Neutrophil (primary cell): ENCODE measurements around the gene PDZK1.

Experiments
- H3K27ac ChIP-seq: fragments of 200-600 bp; sonication (generic); 2 replicates; pipeline ENCODE4 v1.5.1; 2016; ENCODE audit warnings: mild to moderate bottlenecking, moderate library complexity
- H3K27me3 ChIP-seq: fragments of 200-600 bp; sonication (generic); 2 replicates; pipeline ENCODE4 v1.6.0; 2016; ENCODE audit warnings: mild to moderate bottlenecking
- H3K36me3 ChIP-seq: fragments of 200-600 bp; sonication (generic); 2 replicates; pipeline ENCODE4 v1.5.1; 2017
- H3K4me1 ChIP-seq, 2 experiments: fragments of 200-600 bp in 1 of 2; sonication (generic) in 1 of 2; 1 replicate in 1 of 2; 2 replicates in 1 of 2; pipeline versions ENCODE4 v1.5.1 to v1.6.1; 2013 to 2016; ENCODE audit warnings: low read depth in 1 of 2, low read length in 1 of 2, mild to moderate bottlenecking in 1 of 2, moderate library complexity in 1 of 2; ENCODE audit not compliant: control insufficient read depth in 1 of 2, insufficient read depth in 1 of 2
- H3K4me3 ChIP-seq, 2 experiments: fragments of 200-600 bp in 1 of 2; sonication (generic) in 1 of 2; 1 replicate in 1 of 2; 2 replicates in 1 of 2; pipeline ENCODE4 v1.5.1; 2013 to 2016; ENCODE audit warnings: low read depth in 1 of 2, low read length in 1 of 2, mild to moderate bottlenecking in 1 of 2, moderate library complexity in 1 of 2
- H3K9me3 ChIP-seq: fragments of 200-600 bp; sonication (generic); 2 replicates; pipeline ENCODE4 v1.5.1; 2016
- CTCF ChIP-seq: fragments of 200-600 bp; sonication (generic); IDR thresholded peaks from 2 replicates; pipeline ENCODE4 v1.5.1; 2016; ENCODE audit warnings: antibody characterized with exemption

The PDZK1 gene

DNA sequence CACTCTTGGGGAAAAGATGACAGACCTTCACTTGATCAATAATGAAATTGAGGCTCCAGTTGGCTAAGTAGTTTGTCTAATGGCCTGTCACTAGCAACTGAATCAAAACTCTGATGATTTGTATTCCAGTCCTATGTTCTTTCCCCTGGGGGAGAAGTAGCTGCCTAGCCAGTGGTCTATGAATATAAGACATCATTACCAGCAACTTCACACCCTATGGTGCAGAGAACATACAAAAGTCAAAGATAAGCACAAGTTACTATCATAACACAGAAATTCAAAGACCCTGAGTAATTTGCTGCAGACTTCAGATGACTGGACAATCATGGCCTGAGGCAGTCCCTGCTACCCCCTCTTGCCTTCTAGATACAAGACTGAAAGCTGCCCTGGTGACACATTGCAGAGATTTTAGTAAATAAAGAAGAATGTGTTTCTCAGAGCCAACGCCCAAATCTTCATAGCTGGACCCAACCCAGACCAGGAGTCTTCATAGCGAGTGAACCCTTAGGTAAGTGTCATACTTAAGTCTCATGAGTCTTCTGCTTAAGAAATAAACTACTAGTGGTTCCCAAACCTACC is 993 bp downstream of the PDZK1 start:
- no peak overlapping the region for H3K4me3 ChIP-seq

DNA sequence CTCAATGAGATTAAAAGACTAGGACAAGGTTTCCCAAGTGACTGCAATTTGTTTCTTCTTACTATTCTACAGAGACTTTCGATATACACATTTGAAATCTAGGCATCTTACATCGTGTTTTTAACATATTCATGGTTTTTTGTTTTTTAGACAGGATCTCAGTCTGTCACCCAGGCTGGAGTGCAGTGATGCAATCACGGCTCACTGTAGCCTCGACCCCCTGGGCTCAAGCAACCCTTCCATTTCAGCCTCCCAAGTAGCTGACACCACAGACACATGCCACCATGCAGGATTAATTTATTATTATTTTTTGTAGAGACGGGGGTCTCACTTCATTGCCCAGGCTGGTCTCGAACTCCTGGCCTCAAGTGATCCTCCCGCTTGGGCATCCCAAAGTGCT is 1.5 kb downstream of the PDZK1 start:
- no peak overlapping the region for H3K4me3 ChIP-seq
- H3K27ac ChIP-seq: no peak overlapping the region
- no peaks in the 10 kb centered on the region for H3K4me1 ChIP-seq
- no peak for TF ChIP-seq CTCF
- no peaks in the 10 kb centered on the region for H3K9me3 ChIP-seq
- no peaks in the 10 kb centered on the region for H3K36me3 ChIP-seq
- H3K27me3 ChIP-seq: no peaks in the 10 kb centered on the region

More for the DNA sequence above, 993 bp downstream of the PDZK1 start:
- Histone ChIP-seq H3K9me3 (no peaks in the 10 kb centered on the region), H3K4me1 (no peaks in the 10 kb centered on the region), H3K27ac (no peak overlapping the region), H3K27me3 (no peaks in the 10 kb centered on the region), H3K36me3 (no peaks in the 10 kb centered on the region)
- TF ChIP-seq CTCF: no peak

DNA sequence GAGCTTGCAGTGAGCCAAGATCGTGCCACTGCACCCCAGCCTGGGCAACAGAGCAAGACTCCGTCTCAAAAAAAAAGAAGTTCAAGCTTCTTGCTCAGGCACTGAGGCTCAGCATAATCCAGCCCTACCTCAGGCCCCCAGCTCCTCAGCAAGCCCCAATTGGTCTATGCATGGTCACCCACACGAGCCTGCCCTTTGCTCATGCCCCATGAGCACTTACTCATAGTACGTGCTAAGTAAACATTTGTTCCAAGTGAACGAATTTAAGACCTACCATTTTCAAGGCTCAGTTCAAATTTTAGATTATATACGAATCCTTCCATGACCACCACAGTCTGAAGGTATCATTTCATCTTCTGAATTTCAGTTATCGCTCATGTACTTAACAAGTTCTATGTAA is 4.3 kb downstream of the PDZK1 start:
- no peaks in the 10 kb centered on the region for H3K27me3 ChIP-seq
- H3K4me3 ChIP-seq: no peak overlapping the region
- H3K4me1 ChIP-seq: no peaks in the 10 kb centered on the region
- TF ChIP-seq CTCF: no peak
- no peaks in the 10 kb centered on the region for H3K36me3 ChIP-seq
- no peak overlapping the region for H3K27ac ChIP-seq
- H3K9me3 ChIP-seq: no peaks in the 10 kb centered on the region

DNA sequence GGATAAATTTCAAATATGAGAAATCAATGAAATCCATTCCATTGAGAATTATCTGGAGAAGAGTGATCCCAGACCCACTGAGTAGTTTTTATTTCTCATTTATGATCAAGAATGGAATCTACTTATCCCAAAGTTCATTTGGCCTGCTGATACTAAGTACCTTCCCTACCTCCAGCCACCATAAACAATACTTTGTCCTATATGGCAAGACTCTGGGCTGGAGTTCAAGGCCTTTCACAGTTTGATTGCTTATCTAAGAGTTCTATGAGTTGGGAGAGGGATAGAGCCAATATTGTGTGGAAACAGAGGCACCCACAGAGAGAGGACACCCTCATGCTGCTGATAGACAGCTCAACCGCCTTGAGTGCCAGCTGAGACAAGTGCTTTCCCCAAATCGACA is 5.1 kb downstream of the PDZK1 start:
- H3K4me3 ChIP-seq: no peak overlapping the region
- H3K36me3 ChIP-seq: no peaks in the 10 kb centered on the region
- H3K9me3 ChIP-seq: no peaks in the 10 kb centered on the region
- no peak overlapping the region for H3K27ac ChIP-seq
- no peaks in the 10 kb centered on the region for H3K4me1 ChIP-seq
- no peaks in the 10 kb centered on the region for H3K27me3 ChIP-seq
- TF ChIP-seq CTCF: no peak

- H3K36me3 ChIP-seq: no peaks in the 10 kb centered on the region
- H3K4me1 ChIP-seq: no peaks in the 10 kb centered on the region
- H3K27me3 ChIP-seq: no peaks in the 10 kb centered on the region
- no peaks in the 10 kb centered on the region for H3K9me3 ChIP-seq
- no peak for TF ChIP-seq CTCF
- H3K27ac ChIP-seq: no peak overlapping the region
- no peak overlapping the region for H3K4me3 ChIP-seq
Observed at GRCh38 chr1:145701306-145701862, 5.8 kb downstream of the PDZK1 start.
